Left renal pelvis (tissue), 4 donors: ENCODE measurements around the gene SIX1. TPM values are rescaled to one million over a fixed set of nuclear protein-coding genes. Genes with fewer than 3 reads are reported as not detected.

Source experiments
- DNase-seq, 4 donors: peaks; one replicate each; pipeline ENCODE4 v3.0.0-alpha.2; 2013; ENCODE audit warnings: low read depth in 4 of 4, low spot score in 3 of 4
- polyA plus RNA-seq, 4 donors: library from polyadenylated mRNA; unstranded; fragments of 120-200 nt; gene quantifications; one replicate each; pipeline ENCODE4 v1.2.1, GENCODE V29; 2013; ENCODE audit not compliant: insufficient read length in 4 of 4

SIX1 gene
- polyA plus RNA-seq, result 10 to 100 TPM in 3 of 4 donors, 1 to 10 TPM in 1; 9.2 to 13.4 (median 11.9) TPM

- no peak for DNase-seq
These were observed at the start of gene SIX1 for GRCh38 chr14:60648934-60649874. Gene SIX1, minus strand, starts transcription at chr14:60649477. Its CDS starts 288 bp downstream, at chr14:60649189.

- DNase-seq, result no peak
These were observed 46.0 kb upstream of the SIX1 start for GRCh38 chr14:60695327-60695726.

- DNase-seq, result no peak
These were observed 42.3 kb upstream of the SIX1 start for GRCh38 chr14:60691383-60692113.

GRCh38 chr14:60686865-60687264, 37.6 kb upstream of the SIX1 start:
- no peak for DNase-seq

GRCh38 chr14:60684203-60684602, 34.9 kb upstream of the SIX1 start:
- DNase-seq, result no peak

- no peak for DNase-seq
These were observed 32.0 kb upstream of the SIX1 start for GRCh38 chr14:60681271-60681670.

GRCh38 chr14:60680511-60680910, 31.2 kb upstream of the SIX1 start:
- no peak for DNase-seq

- no peak for DNase-seq
These were observed 30.4 kb upstream of the SIX1 start for GRCh38 chr14:60679566-60680258.

GRCh38 chr14:60677701-60678100, 28.4 kb upstream of the SIX1 start:
- no peak for DNase-seq

- no peak for DNase-seq
These were observed 21.7 kb upstream of the SIX1 start for GRCh38 chr14:60670989-60671388.

GRCh38 chr14:60668431-60669112, 19.3 kb upstream of the SIX1 start:
- DNase-seq, result no peak

- no peak for DNase-seq
These were observed 15.9 kb upstream of the SIX1 start for GRCh38 chr14:60665177-60665550.

GRCh38 chr14:60662982-60663381, 13.7 kb upstream of the SIX1 start:
- no peak for DNase-seq

- DNase-seq, result no peak
These were observed 12.4 kb upstream of the SIX1 start for GRCh38 chr14:60661721-60662120.

GRCh38 chr14:60658909-60659585, 9.8 kb upstream of the SIX1 start:
- no peak for DNase-seq

GRCh38 chr14:60658211-60658690, 9.0 kb upstream of the SIX1 start:
- no peak for DNase-seq

- DNase-seq, result no peak
These were observed 8.4 kb upstream of the SIX1 start for GRCh38 chr14:60657456-60658210.

GRCh38 chr14:60656686-60657455, 7.6 kb upstream of the SIX1 start:
- no peak for DNase-seq
